GM23338 (cell line): ENCODE results near the gene DLG2. TPM values are rescaled to one million over a fixed set of nuclear protein-coding genes. Genes with fewer than 3 reads are reported as not detected.

Experiments used
- ATAC-seq: fragments of 200-7000 bp; cut with Tn5 transposase; 3 replicates; pipeline ENCODE4 v1.9.1; 2020
- DNase-seq: peaks from one replicate; pipeline ENCODE4 v3.0.0-alpha.2; 2015; ENCODE audit warnings: low spot score
- H2AFZ ChIP-seq: fragments of 200-600 bp; sonication (generic); 2 replicates; pipeline ENCODE4 v1.8.0; 2016; ENCODE audit warnings: antibody characterized with exemption, mild to moderate bottlenecking, moderate library complexity
- H3F3A ChIP-seq: fragments of 200-600 bp; sonication (generic); replicated peaks from 2 replicates; pipeline ENCODE4 v1.8.0; 2017; ENCODE audit warnings: antibody characterized with exemption, mixed run types, low read depth
- H3K27ac ChIP-seq: fragments of 200-600 bp; sonication (generic); 2 replicates; pipeline ENCODE4 v1.6.1; 2016; ENCODE audit warnings: low read depth
- H3K27me3 ChIP-seq: fragments of 200-600 bp; sonication (generic); 2 replicates; pipeline ENCODE4 v1.8.0; 2016; ENCODE audit warnings: mild to moderate bottlenecking, mixed run types, moderate library complexity; ENCODE audit not compliant: insufficient read depth
- H3K36me3 ChIP-seq: fragments of 200-600 bp; sonication (generic); 2 replicates; pipeline ENCODE4 v1.8.0; 2016; ENCODE audit warnings: mild to moderate bottlenecking; ENCODE audit not compliant: insufficient read depth
- H3K4me1 ChIP-seq: fragments of 200-600 bp; sonication (generic); 2 replicates; pipeline ENCODE4 v1.8.0; 2016; ENCODE audit warnings: mild to moderate bottlenecking, moderate library complexity; ENCODE audit not compliant: insufficient read depth
- H3K4me2 ChIP-seq: fragments of 200-600 bp; sonication (generic); 2 replicates; pipeline ENCODE4 v1.7.1; 2017; ENCODE audit warnings: mixed run types
- H3K4me3 ChIP-seq: fragments of 200-600 bp; sonication (generic); 2 replicates; pipeline ENCODE4 v1.6.1; 2016; ENCODE audit warnings: mixed run types
- H3K79me2 ChIP-seq: fragments of 200-600 bp; sonication (generic); replicated peaks from 2 replicates; pipeline ENCODE4 v1.8.0; 2017; ENCODE audit warnings: mild to moderate bottlenecking; ENCODE audit not compliant: insufficient read depth
- H3K9me2 ChIP-seq: fragments of 200-600 bp; sonication (generic); 2 replicates; pipeline ENCODE4 v1.8.0; 2017; ENCODE audit not compliant: insufficient read depth
- H4K20me1 ChIP-seq: fragments of 200-600 bp; sonication (generic); replicated peaks from 2 replicates; pipeline ENCODE4 v1.8.0; 2017; ENCODE audit warnings: mild to moderate bottlenecking; ENCODE audit not compliant: insufficient read depth
- H3K27ac Mint-ChIP-seq: 2 replicates; pipeline ENCODE4 v1.8.0; 2020; ENCODE audit warnings: inconsistent platforms, mild to moderate bottlenecking, moderate library complexity, mixed read lengths
- H3K27me3 Mint-ChIP-seq: 3 replicates; pipeline ENCODE4 v1.8.0; 2022; ENCODE audit warnings: low read depth, mild to moderate bottlenecking, moderate library complexity, mixed read lengths, inconsistent platforms; ENCODE audit not compliant: insufficient read depth, poor library complexity
- H3K36me3 Mint-ChIP-seq: 3 replicates; pipeline ENCODE4 v1.8.0; 2021; ENCODE audit warnings: low read depth, mild to moderate bottlenecking, inconsistent platforms, moderate library complexity, mixed read lengths
- H3K4me1 Mint-ChIP-seq: 3 replicates; pipeline ENCODE4 v1.8.0; 2020; ENCODE audit warnings: mild to moderate bottlenecking, inconsistent platforms, mixed read lengths
- H3K4me3 Mint-ChIP-seq: 3 replicates; pipeline ENCODE4 v1.8.0; 2021; ENCODE audit warnings: moderate library complexity, mild to moderate bottlenecking, inconsistent platforms, mixed read lengths
- H3K9me3 Mint-ChIP-seq: 3 replicates; pipeline ENCODE4 v1.8.0; 2020; ENCODE audit warnings: moderate library complexity, mild to moderate bottlenecking, inconsistent platforms, mixed read lengths
- CREB1 ChIP-seq: fragments of 250-450 bp; sonication (Bioruptor Pico); IDR thresholded peaks from 2 replicates; pipeline ENCODE4 v1.5.0; 2020; ENCODE audit warnings: low read depth, mild to moderate bottlenecking, moderate library complexity
- CTCF ChIP-seq, 2 experiments: fragments of 200-600 bp in 1 of 2; sonication (generic) in 1 of 2; conservative IDR thresholded peaks; 2 replicates each; pipeline versions ENCODE4 v1.5.1 to v1.6.1; 2016 to 2017; ENCODE audit warnings: antibody characterized with exemption in 2 of 2, low read depth in 2 of 2, mild to moderate bottlenecking in 2 of 2, moderate library complexity in 1 of 2
- EZH2 ChIP-seq: fragments of 200-600 bp; sonication (generic); IDR thresholded peaks from one replicate; pipeline ENCODE4 v1.8.0; 2017; ENCODE audit warnings: antibody characterized with exemption, mild to moderate bottlenecking, low read depth; ENCODE audit not compliant: unreplicated experiment
- EZH2phosphoT487 ChIP-seq: fragments of 200-600 bp; sonication (generic); IDR thresholded peaks from one replicate; pipeline ENCODE4 v1.8.1; 2018; ENCODE audit warnings: antibody characterized with exemption; ENCODE audit not compliant: unreplicated experiment
- JUNB ChIP-seq: IDR thresholded peaks from one replicate; pipeline ENCODE4 v1.6.1; 2016; ENCODE audit warnings: antibody characterized with exemption; ENCODE audit not compliant: unreplicated experiment
- NANOG ChIP-seq: IDR thresholded peaks from 2 replicates; pipeline ENCODE4 v1.6.1; 2016; ENCODE audit warnings: antibody characterized with exemption, borderline replicate concordance
- REST ChIP-seq: IDR thresholded peaks from one replicate; pipeline ENCODE4 v1.6.1; 2018; ENCODE audit warnings: antibody characterized with exemption; ENCODE audit not compliant: unreplicated experiment
- STAT1 ChIP-seq: IDR thresholded peaks from one replicate; pipeline ENCODE4 v1.6.1; 2016; ENCODE audit warnings: antibody characterized with exemption; ENCODE audit not compliant: unreplicated experiment
- ZNF114 ChIP-seq: fragments of 250-450 bp; sonication (Bioruptor Pico); IDR thresholded peaks from 2 replicates; pipeline ENCODE4 v1.5.0; 2020; ENCODE audit warnings: mild to moderate bottlenecking, moderate library complexity
- polyA plus RNA-seq: library from polyadenylated mRNA; unstranded; fragments of >200 nt; fragmentation: Nextera tagmentation; extraction: Ambion mirVana; gene quantifications from 2 replicates; pipeline ENCODE4 v1.2.1, GENCODE V29; 2016
- total RNA-seq: library from RNA; depleted of rRNA; stranded (reverse); fragments of >200 nt; shearing (Covaris generic); gene quantifications from 2 replicates; pipeline ENCODE4 v1.2.3, GENCODE V29; 2014

DLG2 gene
- total and polyA plus RNA-seq, 2 experiments from 2014 or later, result 19.8 to 21.5 TPM

GRCh38 chr11:85572056-85572455, 55.1 kb downstream of the DLG2 start (continued):
- TF ChIP-seq REST, result no peak
- TF ChIP-seq JUNB, result no peak
- TF ChIP-seq EZH2phosphoT487, result no peak
- no peak for TF ChIP-seq EZH2
- TF ChIP-seq CREB1 (CRISPR knock-in tag), result no peak
- no peak for TF ChIP-seq STAT1
- TF ChIP-seq NANOG, result no peak
- TF ChIP-seq ZNF114, result no peak
- TF ChIP-seq CTCF (conservative IDR thresholded peaks at IDR 0.05; ENCODE audit: low read depth in 2 of 2), result no peak

- H3K4me1 Mint-ChIP-seq, result peaks cover 4% of the 10 kb centered on the region; the same call in 2 of the 3 replicates
- H3K27me3 Mint-ChIP-seq, result peaks cover 1% of the 10 kb centered on the region
- H3K9me3 Mint-ChIP-seq, result peaks cover 26% of the 10 kb centered on the region
- no peak for TF ChIP-seq EZH2phosphoT487
- TF ChIP-seq CTCF (conservative IDR thresholded peaks at IDR 0.05; ENCODE audit: low read depth in 2 of 2), result no peak
- TF ChIP-seq ZNF114, result no peak
- no peak for DNase-seq
- Histone ChIP-seq H3F3A (no peaks in the 10 kb centered on the region), H3K9me2 (no peaks in the 10 kb centered on the region), H3K4me1 (peaks cover 8% of the 10 kb centered on the region; the same call in 1 of the 2 replicates), H3K27ac (no peak overlapping the region), H3K4me3 (no peak overlapping the region), H3K36me3 (no peaks in the 10 kb centered on the region), H2AFZ (no peak overlapping the region), H3K27me3 (no peaks in the 10 kb centered on the region), H4K20me1 (no peaks in the 10 kb centered on the region), H3K4me2 (no peak overlapping the region), H3K79me2 (no peaks in the 10 kb centered on the region)
- H3K27ac Mint-ChIP-seq, result no peak overlapping the region
- no peak overlapping the region for H3K4me3 Mint-ChIP-seq
- H3K36me3 Mint-ChIP-seq, result peaks cover 45% of the 10 kb centered on the region
- no peak for ATAC-seq
Measured at GRCh38 chr11:85569525-85569924, 57.6 kb downstream of the DLG2 start.
